DND-41 (cell line): ENCODE results near the gene CACNA2D1.

ENCODE experiments used
- ATAC-seq: fragments of 200-7000 bp; cut with Tn5 transposase; 3 replicates; pipeline ENCODE4 v1.9.1; 2021; ENCODE audit warnings: low read depth; ENCODE audit not compliant: insufficient read depth
- DNase-seq: peaks from one replicate; pipeline ENCODE4 v3.0.0-alpha.2; 2020
- H2AFZ ChIP-seq: 2 replicates; pipeline ENCODE4 v1.6.0; 2012; ENCODE audit warnings: low read depth, low read length
- H3K27ac ChIP-seq: 2 replicates; pipeline ENCODE4 v1.5.1; 2012; ENCODE audit warnings: low read length, inconsistent platforms
- H3K27me3 ChIP-seq: fragments of 200-600 bp; sonication (generic); 2 replicates; pipeline ENCODE4 v1.6.0; 2012; ENCODE audit warnings: low read length, mild to moderate bottlenecking, inconsistent platforms; ENCODE audit not compliant: insufficient read depth, poor library complexity
- H3K36me3 ChIP-seq: 2 replicates; pipeline ENCODE4 v1.5.1; 2012; ENCODE audit warnings: low read length, inconsistent platforms; ENCODE audit not compliant: insufficient read depth
- H3K4me1 ChIP-seq: 2 replicates; pipeline ENCODE4 v1.5.1; 2012; ENCODE audit warnings: mild to moderate bottlenecking, low read length; ENCODE audit not compliant: insufficient read depth
- H3K4me2 ChIP-seq: 2 replicates; pipeline ENCODE4 v1.6.0; 2012; ENCODE audit warnings: mild to moderate bottlenecking, moderate library complexity, low read length, inconsistent platforms; ENCODE audit not compliant: insufficient read depth
- H3K4me3 ChIP-seq, 2 experiments: fragments of 200-600 bp in 1 of 2; shearing (Covaris generic) in 1 of 2; 2 replicates each; pipeline ENCODE4 v1.5.1; 2012 to 2016; ENCODE audit warnings: inconsistent platforms in 2 of 2, low read length in 2 of 2, mild to moderate bottlenecking in 2 of 2, low read depth in 1 of 2, moderate library complexity in 1 of 2
- H3K79me2 ChIP-seq: 2 replicates; pipeline ENCODE4 v1.6.0; 2012; ENCODE audit warnings: low read length, inconsistent platforms; ENCODE audit not compliant: insufficient read depth
- H3K9ac ChIP-seq: 2 replicates; pipeline ENCODE4 v1.6.0; 2012; ENCODE audit warnings: low read depth, mild to moderate bottlenecking, inconsistent platforms, low read length, moderate library complexity
- H3K9me3 ChIP-seq: 2 replicates; pipeline ENCODE4 v1.5.1; 2012; ENCODE audit warnings: low read length, moderate library complexity, mild to moderate bottlenecking, inconsistent platforms; ENCODE audit not compliant: insufficient read depth, severe bottlenecking
- H4K20me1 ChIP-seq: 2 replicates; pipeline ENCODE4 v1.6.0; 2012; ENCODE audit warnings: low read length; ENCODE audit not compliant: insufficient read depth
- CTCF ChIP-seq: IDR thresholded peaks from 2 replicates; pipeline ENCODE4 v1.5.1; 2012; ENCODE audit warnings: borderline replicate concordance, low read length, moderate library complexity, mild to moderate bottlenecking; ENCODE audit not compliant: poor library complexity, severe bottlenecking; ENCODE audit errors: extremely low read depth
- EZH2 ChIP-seq: IDR thresholded peaks from 3 replicates; pipeline ENCODE4 v1.6.1; 2012; ENCODE audit warnings: borderline replicate concordance, low read depth, mild to moderate bottlenecking, moderate library complexity, low read length, inconsistent platforms; ENCODE audit not compliant: severe bottlenecking

CACNA2D1 gene

GRCh38 chr7:82397879-82398524, 45.6 kb downstream of the CACNA2D1 start:
- no peak for ATAC-seq
- TF ChIP-seq EZH2 (no peak), CTCF (no peak)
- no peak overlapping the region for H2AFZ ChIP-seq
- no peaks in the 10 kb centered on the region for H3K4me1 ChIP-seq
- no peak overlapping the region for H3K4me3 ChIP-seq
- no peak overlapping the region for H3K9ac ChIP-seq
- H4K20me1 ChIP-seq = no peaks in the 10 kb centered on the region
- no peaks in the 10 kb centered on the region for H3K36me3 ChIP-seq
- no peaks in the 10 kb centered on the region for H3K79me2 ChIP-seq
- H3K27ac ChIP-seq = no peak overlapping the region
- H3K27me3 ChIP-seq = no peaks in the 10 kb centered on the region
- no peaks in the 10 kb centered on the region for H3K9me3 ChIP-seq
- H3K4me2 ChIP-seq = no peak overlapping the region
- no peak for DNase-seq

- Histone ChIP-seq H3K9me3 (no peaks in the 10 kb centered on the region), H3K4me2 (no peak overlapping the region), H3K27me3 (no peaks in the 10 kb centered on the region), H4K20me1 (no peaks in the 10 kb centered on the region), H3K36me3 (no peaks in the 10 kb centered on the region), H3K9ac (no peak overlapping the region), H3K27ac (no peak overlapping the region), H3K79me2 (no peaks in the 10 kb centered on the region), H3K4me1 (no peaks in the 10 kb centered on the region), H3K4me3 (no peak overlapping the region), H2AFZ (no peak overlapping the region)
- TF ChIP-seq CTCF (no peak), EZH2 (no peak)
- no peak for ATAC-seq
- DNase-seq = no peak
Measured at GRCh38 chr7:82396343-82396742, 47.2 kb downstream of the CACNA2D1 start.

- Histone ChIP-seq H3K27ac (no peak overlapping the region), H3K4me3 (no peak overlapping the region)
Measured at GRCh38 chr7:82395147-82395546, 48.4 kb downstream of the CACNA2D1 start.

More at GRCh38 chr7:82395147-82395546, 48.4 kb downstream of the CACNA2D1 start:
- no peak overlapping the region for H2AFZ ChIP-seq
- H3K4me2 ChIP-seq = no peak overlapping the region
- no peak for DNase-seq
- H3K9ac ChIP-seq = no peak overlapping the region
- H3K27me3 ChIP-seq = no peaks in the 10 kb centered on the region
- TF ChIP-seq EZH2 = no peak
- no peak for TF ChIP-seq CTCF
- no peaks in the 10 kb centered on the region for H3K9me3 ChIP-seq
- H4K20me1 ChIP-seq = no peaks in the 10 kb centered on the region
- no peak for ATAC-seq
- H3K4me1 ChIP-seq = no peaks in the 10 kb centered on the region
- no peaks in the 10 kb centered on the region for H3K79me2 ChIP-seq
- no peaks in the 10 kb centered on the region for H3K36me3 ChIP-seq
